Lower lobe of right lung (tissue), 2 donors: ENCODE measurements around the gene FOXN3. TPM values are rescaled to one million over a fixed set of nuclear protein-coding genes. Genes with fewer than 3 reads are reported as not detected.

Experiments used
- ATAC-seq, 2 donors: fragments of 200-7000 bp; cut with Tn5 transposase; one replicate each; pipeline ENCODE4 v1.9.1; 2020 to 2022; ENCODE audit warnings: mild to moderate bottlenecking in 2 of 2, moderate library complexity in 2 of 2
- DNase-seq: peaks from one replicate; pipeline ENCODE4 v3.0.0-alpha.2; 2020
- H3K27ac ChIP-seq: fragments of 200-600 bp; one replicate; pipeline ENCODE4 v1.8.0; 2022
- H3K27me3 ChIP-seq: fragments of 200-600 bp; one replicate; pipeline ENCODE4 v1.8.0; 2022; ENCODE audit warnings: low read depth
- H3K36me3 ChIP-seq: fragments of 200-600 bp; one replicate; pipeline ENCODE4 v1.8.0; 2022; ENCODE audit warnings: mild to moderate bottlenecking
- H3K4me1 ChIP-seq: fragments of 200-600 bp; one replicate; pipeline ENCODE4 v1.8.0; 2022
- H3K4me3 ChIP-seq: fragments of 200-600 bp; one replicate; pipeline ENCODE4 v1.8.0; 2022; ENCODE audit warnings: mild to moderate bottlenecking
- H3K9me3 ChIP-seq: fragments of 200-600 bp; one replicate; pipeline ENCODE4 v1.8.0; 2022
- CTCF ChIP-seq: fragments of 200-600 bp; IDR thresholded peaks from one replicate; pipeline ENCODE4 v1.8.0; 2022; ENCODE audit warnings: antibody characterized with exemption, mild to moderate bottlenecking
- intact Hi-C: fragments of 100-400 bp; cut with DNase I; formaldehyde crosslinking; loops from one replicate; pipeline ENCODE4 v1.11.0; 2022
- total RNA-seq: library from RNA; stranded (reverse); fragmentation: NEBNext Ultra II Directional; extraction: Animal tissue kit (Norgen Biotek cat#: 25700); gene quantifications from one replicate; pipeline ENCODE4 v1.2.1, GENCODE V29; 2021
- donor health status: DM: no; HTN: yes; CAD: no; lungs with severe emphysema.

The FOXN3 gene
- total RNA-seq, 1 donor from 2014 or later = 116 TPM

DNA sequence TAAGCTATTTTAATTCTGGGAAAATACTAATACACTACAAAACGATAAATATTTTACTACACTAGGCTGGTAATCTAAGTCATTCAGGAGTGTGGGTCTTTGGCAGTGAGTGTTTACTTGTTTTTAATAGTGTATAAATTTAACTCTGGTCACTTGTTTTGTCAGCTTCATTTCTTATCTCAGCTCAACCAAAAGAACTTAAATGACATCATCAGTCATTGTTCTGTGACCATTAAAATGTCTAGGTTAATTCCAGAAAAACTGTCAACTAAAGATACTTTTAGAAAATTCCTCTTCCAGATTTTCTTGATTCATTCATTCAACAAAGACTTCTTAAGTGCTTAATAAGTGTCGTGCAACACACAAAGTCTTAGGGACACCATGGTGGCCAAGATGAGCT lies 102.8 kb downstream of the FOXN3 start:
- no peak for ATAC-seq

GRCh38 chr14:89312932-89313331 lies 104.1 kb downstream of the FOXN3 start:
- peaks cover 5% of the 10 kb centered on the region for H3K4me1 ChIP-seq
- no peak overlapping the region for H3K4me3 ChIP-seq
- H3K27ac ChIP-seq = no peak overlapping the region
- no peaks in the 10 kb centered on the region for H3K36me3 ChIP-seq
- no peaks in the 10 kb centered on the region for H3K9me3 ChIP-seq
- DNase-seq (no peak), ATAC-seq (no peak)
- H3K27me3 ChIP-seq = no peaks in the 10 kb centered on the region
- intact Hi-C loops = no loop called here
- no peak for TF ChIP-seq CTCF

More for the DNA sequence above, 102.8 kb downstream of the FOXN3 start:
- Histone ChIP-seq H3K36me3 (no peaks in the 10 kb centered on the region), H3K27me3 (no peaks in the 10 kb centered on the region), H3K4me3 (no peak overlapping the region), H3K27ac (no peak overlapping the region), H3K4me1 (no peaks in the 10 kb centered on the region), H3K9me3 (no peaks in the 10 kb centered on the region)
- DNase-seq = no peak
- no peak for TF ChIP-seq CTCF
- intact Hi-C loops = no loop called here

- no peaks in the 10 kb centered on the region for H3K36me3 ChIP-seq
- no peak for TF ChIP-seq CTCF
- H3K9me3 ChIP-seq = no peaks in the 10 kb centered on the region
- DNase-seq (no peak), ATAC-seq (no peak)
- peaks cover 18% of the 10 kb centered on the region for H3K4me1 ChIP-seq
- intact Hi-C loops = no loop called here
- no peak overlapping the region for H3K27ac ChIP-seq
- no peaks in the 10 kb centered on the region for H3K27me3 ChIP-seq
- no peak overlapping the region for H3K4me3 ChIP-seq
These were observed 106.8 kb downstream of the FOXN3 start for GRCh38 chr14:89310211-89310610.

- H3K36me3 ChIP-seq = no peaks in the 10 kb centered on the region
- DNase-seq = no peak
- H3K27me3 ChIP-seq = no peaks in the 10 kb centered on the region
- ATAC-seq = no peak
- peak overlapping the region; percentile 31 for H3K27ac ChIP-seq
- peaks cover 22% of the 10 kb centered on the region for H3K4me1 ChIP-seq
- H3K4me3 ChIP-seq = no peak overlapping the region
- intact Hi-C loops = no loop called here
- H3K9me3 ChIP-seq = no peaks in the 10 kb centered on the region
- no peak for TF ChIP-seq CTCF
These were observed 107.3 kb downstream of the FOXN3 start for GRCh38 chr14:89309670-89310177.

DNA sequence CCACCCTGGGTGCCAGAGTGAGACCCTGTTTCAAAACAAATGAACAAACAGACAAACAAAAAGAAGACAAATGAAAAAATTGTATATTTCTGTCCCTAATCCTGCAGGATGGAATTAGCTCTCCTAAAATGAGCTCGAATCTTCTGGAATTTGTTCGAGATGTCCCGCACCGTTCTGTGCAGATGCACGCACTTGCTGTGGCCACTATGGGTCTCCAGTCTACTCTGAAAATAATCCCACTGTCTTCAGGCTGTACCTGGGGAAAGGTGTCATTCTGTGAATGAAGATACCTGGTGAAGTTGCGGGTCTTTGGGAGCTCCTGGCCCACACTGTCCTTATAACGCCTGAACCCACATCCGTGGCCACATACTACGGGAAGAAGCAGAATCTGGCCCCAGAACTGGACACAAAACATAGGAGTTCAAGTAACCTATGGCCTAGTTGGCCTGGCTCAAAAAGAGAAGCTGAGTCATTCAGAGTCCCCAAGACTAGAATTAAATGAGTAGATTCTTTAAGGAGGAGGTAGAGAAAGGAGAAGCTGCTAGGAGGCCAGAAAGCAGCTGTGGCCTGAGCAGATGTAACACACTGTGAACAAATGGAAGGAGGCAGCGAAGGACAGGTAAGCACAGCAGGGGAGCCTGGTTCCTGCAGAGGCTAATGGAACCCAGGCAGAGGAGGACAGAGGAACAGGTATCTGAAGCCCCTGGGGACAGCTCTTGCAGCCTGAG lies 108.6 kb downstream of the FOXN3 start:
- H3K9me3 ChIP-seq = no peaks in the 10 kb centered on the region
- no peak overlapping the region for H3K27ac ChIP-seq
- ATAC-seq = peak in 1 of 2 donors; percentile 27
- H3K36me3 ChIP-seq = no peaks in the 10 kb centered on the region
- H3K4me1 ChIP-seq = peaks cover 36% of the 10 kb centered on the region
- intact Hi-C loops = no loop called here
- no peaks in the 10 kb centered on the region for H3K27me3 ChIP-seq
- TF ChIP-seq CTCF = no peak
- DNase-seq = no peak
- no peak overlapping the region for H3K4me3 ChIP-seq
